Gastrocnemius medialis (tissue), 4 donors: ENCODE measurements around the gene FBXW2. TPM values are rescaled to one million over a fixed set of nuclear protein-coding genes. Genes with fewer than 3 reads are reported as not detected.

Source experiments
- ATAC-seq, 2 donors: fragments of 150-250 bp; one replicate each; pipeline ENCODE4 v1.9.1; 2016
- DNase-seq, 2 donors: peaks; one replicate each; pipeline ENCODE4 v3.0.0-alpha.2; 2019
- H3K27ac ChIP-seq, 4 donors: fragments of 200-600 bp; sonication (generic); 1 replicate in 1 of 4; 2 replicates in 3 of 4; pipeline ENCODE4 v1.5.1; 2016 to 2018; ENCODE audit warnings: mild to moderate bottlenecking in 2 of 4, moderate library complexity in 1 of 4
- H3K27me3 ChIP-seq, 3 donors: fragments of 200-600 bp; sonication (generic) in 2 of 3; 1 replicate in 1 of 3; 2 replicates in 2 of 3; pipeline versions ENCODE4 v1.5.1 to v1.6.0; 2016 to 2019; ENCODE audit warnings: mild to moderate bottlenecking in 1 of 3, moderate library complexity in 1 of 3
- H3K36me3 ChIP-seq, 2 donors: fragments of 200-600 bp; sonication (generic) in 1 of 2; one replicate each; pipeline ENCODE4 v1.5.1; 2017 to 2018
- H3K4me1 ChIP-seq, 2 donors: fragments of 200-600 bp; sonication (generic) in 1 of 2; one replicate each; pipeline ENCODE4 v1.5.1; 2016 to 2017; ENCODE audit warnings: mild to moderate bottlenecking in 2 of 2
- H3K4me3 ChIP-seq, 4 donors: fragments of 200-600 bp; sonication (generic) in 3 of 4; 1 replicate in 1 of 4; 2 replicates in 3 of 4; pipeline ENCODE4 v1.5.1; 2016 to 2019; ENCODE audit warnings: mild to moderate bottlenecking in 2 of 4
- H3K9me3 ChIP-seq, 3 donors: fragments of 200-600 bp; sonication (generic) in 2 of 3; 1 replicate in 1 of 3; 2 replicates in 2 of 3; pipeline ENCODE4 v1.5.1; 2016 to 2019
- POLR2A ChIP-seq, 2 donors: fragments of 450-650 bp; IDR thresholded peaks; one replicate each; pipeline ENCODE4 v1.6.1; 2017; ENCODE audit warnings: antibody characterized with exemption in 2 of 2, mild to moderate bottlenecking in 2 of 2, moderate library complexity in 2 of 2
- in situ Hi-C, 4 donors: fragments of 200-750 bp; cut with MboI; loops; one replicate each; pipeline versions ENCODE4 v1.15.0 to v1.8.0; 2017; ENCODE audit warnings: low sequenced_read_pairs in 4 of 4
- intact Hi-C: fragments of 100-400 bp; cut with DNase I; formaldehyde crosslinking; loops from one replicate; pipeline ENCODE4 v1.15.1; 2023; ENCODE audit warnings: low total_unique reads
- total RNA-seq, 4 donors: library from RNA; depleted of rRNA; stranded (reverse); fragments of >200 nt; gene quantifications; one replicate each; pipeline versions ENCODE4 v1.1.0 to v1.2.3, GENCODE V29; 2016
- TF ChIP-seq, protein P1 (sequence below), 5 experiments: fragments of 450-650 bp in 3 of 5; fragments of 200-600 bp in 2 of 5; sonication (generic) in 2 of 5; IDR thresholded peaks in 4 of 5; conservative IDR thresholded peaks in 1 of 5; 1 replicate in 4 of 5; 2 replicates in 1 of 5; pipeline ENCODE4 v1.5.1; 2016 to 2019; ENCODE audit warnings: antibody characterized with exemption in 5 of 5, mild to moderate bottlenecking in 3 of 5, moderate library complexity in 3 of 5

The FBXW2 gene
- total RNA-seq, 4 donors from 2014 or later: 17.0 to 20.0 (median 19.0) TPM

DNA sequence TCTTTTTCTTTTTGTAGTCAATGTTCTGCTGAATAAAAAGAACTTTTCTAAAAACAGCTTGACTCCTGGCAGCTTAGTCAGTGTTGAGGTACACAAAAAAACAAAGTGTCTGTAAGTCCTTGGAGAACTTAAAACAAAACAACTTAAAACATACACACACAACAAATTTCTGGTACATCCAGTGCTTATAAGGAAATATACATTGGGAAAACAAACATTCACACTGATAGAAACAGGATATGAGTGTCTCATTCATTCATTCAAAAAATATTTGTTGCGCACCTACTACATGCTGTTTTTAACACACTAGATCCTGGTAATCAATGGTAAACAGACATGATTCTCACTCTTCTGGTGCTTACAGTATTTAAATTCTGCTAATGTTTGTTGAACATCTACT lies 51.5 kb downstream of the FBXW2 start:
- intact Hi-C loops (no loop called here), in situ Hi-C loops (no loop called here)
- no peaks in the 10 kb centered on the region for H3K4me1 ChIP-seq
- DNase-seq: no peak
- no peak overlapping the region for H3K4me3 ChIP-seq
- no peaks in the 10 kb centered on the region for H3K27me3 ChIP-seq
- H3K36me3 ChIP-seq: no peaks in the 10 kb centered on the region
- no peaks in the 10 kb centered on the region for H3K9me3 ChIP-seq
- TF ChIP-seq, protein P1, sequence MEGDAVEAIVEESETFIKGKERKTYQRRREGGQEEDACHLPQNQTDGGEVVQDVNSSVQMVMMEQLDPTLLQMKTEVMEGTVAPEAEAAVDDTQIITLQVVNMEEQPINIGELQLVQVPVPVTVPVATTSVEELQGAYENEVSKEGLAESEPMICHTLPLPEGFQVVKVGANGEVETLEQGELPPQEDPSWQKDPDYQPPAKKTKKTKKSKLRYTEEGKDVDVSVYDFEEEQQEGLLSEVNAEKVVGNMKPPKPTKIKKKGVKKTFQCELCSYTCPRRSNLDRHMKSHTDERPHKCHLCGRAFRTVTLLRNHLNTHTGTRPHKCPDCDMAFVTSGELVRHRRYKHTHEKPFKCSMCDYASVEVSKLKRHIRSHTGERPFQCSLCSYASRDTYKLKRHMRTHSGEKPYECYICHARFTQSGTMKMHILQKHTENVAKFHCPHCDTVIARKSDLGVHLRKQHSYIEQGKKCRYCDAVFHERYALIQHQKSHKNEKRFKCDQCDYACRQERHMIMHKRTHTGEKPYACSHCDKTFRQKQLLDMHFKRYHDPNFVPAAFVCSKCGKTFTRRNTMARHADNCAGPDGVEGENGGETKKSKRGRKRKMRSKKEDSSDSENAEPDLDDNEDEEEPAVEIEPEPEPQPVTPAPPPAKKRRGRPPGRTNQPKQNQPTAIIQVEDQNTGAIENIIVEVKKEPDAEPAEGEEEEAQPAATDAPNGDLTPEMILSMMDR (IDR thresholded peaks at IDR 0.05 in 4 of 5, conservative IDR thresholded peaks at IDR 0.05 in 1 of 5): no peak
- no peak for TF ChIP-seq POLR2A (IDR thresholded peaks at IDR 0.05)
- no peak for ATAC-seq
- H3K27ac ChIP-seq: no peak overlapping the region

DNA sequence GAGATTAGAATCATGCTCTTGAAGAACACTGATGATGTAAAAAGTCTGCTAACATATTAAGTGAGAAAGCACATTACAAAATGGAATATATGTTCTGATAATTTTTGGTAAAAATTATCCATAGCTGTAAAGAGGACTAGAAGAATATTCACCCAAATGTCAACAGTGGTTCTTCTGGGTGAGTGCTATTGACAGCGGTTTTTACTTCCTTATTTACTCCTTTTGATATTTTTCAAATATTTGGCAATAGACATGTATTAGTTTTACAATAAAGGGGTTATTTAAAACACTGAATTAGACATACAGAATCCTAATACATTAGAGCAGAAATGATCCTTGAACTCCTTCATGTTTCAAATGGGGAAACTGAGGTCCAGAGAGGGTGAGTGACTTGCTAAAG lies 52.0 kb downstream of the FBXW2 start:
- no peak for DNase-seq
- Histone ChIP-seq H3K4me3 (no peak overlapping the region), H3K36me3 (no peaks in the 10 kb centered on the region), H3K4me1 (no peaks in the 10 kb centered on the region), H3K27ac (no peak overlapping the region), H3K9me3 (no peaks in the 10 kb centered on the region), H3K27me3 (no peaks in the 10 kb centered on the region)
- TF ChIP-seq, protein P1 (IDR thresholded peaks at IDR 0.05 in 4 of 5, conservative IDR thresholded peaks at IDR 0.05 in 1 of 5): no peak
- TF ChIP-seq POLR2A (IDR thresholded peaks at IDR 0.05): no peak
- in situ Hi-C loops: no loop called here
- intact Hi-C loops: no loop called here
- no peak for ATAC-seq

DNA sequence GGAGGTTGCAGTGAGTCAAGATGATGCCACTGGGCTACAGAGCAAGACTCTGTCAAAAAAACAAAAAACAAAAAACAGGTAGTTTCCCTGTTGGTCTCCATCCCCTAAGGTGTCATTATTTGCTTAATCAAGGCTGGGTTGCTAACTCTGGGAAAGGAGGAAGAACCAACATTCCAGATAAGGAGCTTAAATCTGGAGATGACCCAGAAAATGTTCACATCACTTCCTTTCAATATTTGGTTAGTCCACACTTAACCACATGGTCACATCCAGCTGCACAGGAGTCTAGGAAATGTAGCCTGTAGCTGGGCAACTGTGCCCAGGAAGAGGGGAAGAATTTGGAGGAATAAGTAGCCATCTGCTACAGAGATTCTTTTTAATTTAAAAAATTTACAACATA lies 53.1 kb downstream of the FBXW2 start:
- H3K4me1 ChIP-seq: no peaks in the 10 kb centered on the region
- H3K27me3 ChIP-seq: no peaks in the 10 kb centered on the region
- TF ChIP-seq, protein P1 (IDR thresholded peaks at IDR 0.05 in 4 of 5, conservative IDR thresholded peaks at IDR 0.05 in 1 of 5): no peak
- TF ChIP-seq POLR2A (IDR thresholded peaks at IDR 0.05): no peak
- H3K36me3 ChIP-seq: no peaks in the 10 kb centered on the region
- no peak for DNase-seq
- intact Hi-C loops (no loop called here), in situ Hi-C loops (no loop called here)
- no peaks in the 10 kb centered on the region for H3K9me3 ChIP-seq
- ATAC-seq: no peak
- H3K27ac ChIP-seq: no peak overlapping the region
- H3K4me3 ChIP-seq: no peak overlapping the region

DNA sequence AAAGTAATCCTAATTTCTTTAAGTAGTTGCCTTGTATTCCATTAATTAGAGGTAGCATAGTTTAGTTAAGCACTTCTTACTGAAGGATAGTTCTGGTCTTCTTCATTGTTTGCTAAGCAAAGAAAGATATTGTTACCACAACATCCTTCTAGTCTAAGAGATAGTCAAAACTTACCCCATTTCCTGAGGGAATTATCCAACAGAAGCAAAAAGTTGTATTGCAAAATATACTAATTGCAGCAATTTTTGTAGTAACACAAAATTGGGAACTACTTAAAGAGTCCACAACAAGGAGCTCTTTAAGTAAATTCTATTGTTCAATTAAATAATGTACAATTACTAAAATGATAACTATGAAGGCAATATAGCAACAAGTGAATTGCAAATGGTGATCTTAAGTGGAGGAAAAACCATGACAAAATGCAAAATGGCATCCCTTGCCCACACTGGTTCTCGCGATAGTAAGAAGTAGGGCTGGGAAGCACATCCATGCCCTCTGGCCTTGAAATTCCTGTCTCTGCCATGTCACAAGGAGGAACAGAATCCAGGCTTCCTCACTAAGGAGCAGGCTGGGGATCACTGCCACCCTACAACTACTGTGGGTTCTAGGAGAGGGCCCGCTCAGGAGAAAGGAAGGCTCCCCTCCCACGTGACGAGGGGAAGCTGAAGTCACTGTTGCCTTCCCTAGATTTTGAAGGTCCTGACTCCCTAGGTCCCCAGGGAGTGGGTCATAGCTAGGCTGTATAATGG lies 55.6 kb downstream of the FBXW2 start:
- no peak for TF ChIP-seq POLR2A (IDR thresholded peaks at IDR 0.05)
- TF ChIP-seq, protein P1 (IDR thresholded peaks at IDR 0.05 in 4 of 5, conservative IDR thresholded peaks at IDR 0.05 in 1 of 5): no peak
- Histone ChIP-seq H3K4me1 (no peaks in the 10 kb centered on the region), H3K36me3 (no peaks in the 10 kb centered on the region), H3K9me3 (no peaks in the 10 kb centered on the region), H3K4me3 (no peak overlapping the region), H3K27me3 (no peaks in the 10 kb centered on the region), H3K27ac (no peak overlapping the region)
- in situ Hi-C loops: no loop called here
- ATAC-seq (no peak), DNase-seq (no peak)
- intact Hi-C loops: no loop called here

DNA sequence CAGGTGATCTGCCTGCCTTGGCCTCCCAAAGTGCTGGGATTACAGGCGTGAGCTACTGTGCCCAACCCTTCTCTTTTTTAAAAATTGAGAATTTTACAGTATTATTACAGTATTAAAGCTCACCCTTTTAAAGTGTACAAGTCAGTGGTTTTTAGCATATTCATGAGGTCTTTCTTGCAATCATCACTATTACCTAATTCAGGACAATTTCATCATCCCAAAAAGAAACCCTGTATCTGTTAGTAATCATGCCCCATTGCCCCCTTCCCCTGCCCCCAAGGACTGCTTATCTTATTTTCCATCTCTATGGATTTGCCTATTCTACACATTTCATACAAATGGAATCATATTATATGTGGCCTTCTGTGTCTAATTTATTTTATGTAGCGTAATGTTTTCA lies 56.3 kb downstream of the FBXW2 start:
- in situ Hi-C loops (no loop called here), intact Hi-C loops (no loop called here)
- Histone ChIP-seq H3K4me3 (no peak overlapping the region), H3K36me3 (no peaks in the 10 kb centered on the region), H3K27ac (no peak overlapping the region), H3K9me3 (no peaks in the 10 kb centered on the region), H3K27me3 (no peaks in the 10 kb centered on the region), H3K4me1 (no peaks in the 10 kb centered on the region)
- ATAC-seq: no peak
- no peak for TF ChIP-seq POLR2A (IDR thresholded peaks at IDR 0.05)
- TF ChIP-seq, protein P1 (IDR thresholded peaks at IDR 0.05 in 4 of 5, conservative IDR thresholded peaks at IDR 0.05 in 1 of 5): no peak
- DNase-seq: no peak
